Measurements from ENCODE around the gene PRM1. TPM values are rescaled to one million over a fixed set of nuclear protein-coding genes. Genes with fewer than 3 reads are reported as not detected.

Gene PRM1
- total and polyA plus RNA-seq, 2 experiments from 2014 or later: not detected

- Histone ChIP-seq H3K36me3 (replicated peaks; ENCODE audit: insufficient read depth, low read depth) (no peaks in the 10 kb centered on the region), H3K4me1 (ENCODE audit: insufficient read depth) (peaks cover 2% of the 10 kb centered on the region), H3K79me2 (no peaks in the 10 kb centered on the region), H3K9me3 (ENCODE audit: low read depth) (no peaks in the 10 kb centered on the region), H3K4me2 (no peak overlapping the region), H4K20me1 (ENCODE audit: insufficient read depth, poor library complexity, severe bottlenecking) (no peaks in the 10 kb centered on the region), H3K4me3 (no peak overlapping the region), H3K9me2 (replicated peaks; ENCODE audit: insufficient read depth) (no peaks in the 10 kb centered on the region), H3K27ac (no peak overlapping the region), H3K27me3 (no peaks in the 10 kb centered on the region), H2AFZ (no peak overlapping the region)
- WGBS (ENCODE audit: low lambda C conversion rate, missing lambda C conversion rate): 93% methylated on average over 11 of the region's 11 CpGs
- no peak for DNase-seq (ENCODE audit: low spot score)
- TF ChIP-seq CTCF (IDR thresholded peaks at IDR 0.05; ENCODE audit: poor library complexity) (no peak), EZH2phosphoT487 (IDR thresholded peaks at IDR 0.05; ENCODE audit: low read depth, severe bottlenecking, unreplicated experiment) (no peak), EZH2 (IDR thresholded peaks at IDR 0.05; ENCODE audit: borderline replicate concordance) (no peak)
Measured at GRCh38 chr16:11323551-11324336, 42.6 kb upstream of the PRM1 start.

- Histone ChIP-seq H3K9me3 (ENCODE audit: low read depth) (no peaks in the 10 kb centered on the region), H3K79me2 (no peaks in the 10 kb centered on the region), H3K27me3 (no peaks in the 10 kb centered on the region), H3K4me1 (ENCODE audit: insufficient read depth) (no peaks in the 10 kb centered on the region), H3K9me2 (replicated peaks; ENCODE audit: insufficient read depth) (no peaks in the 10 kb centered on the region), H3K4me2 (no peak overlapping the region), H3K36me3 (replicated peaks; ENCODE audit: insufficient read depth, low read depth) (no peaks in the 10 kb centered on the region), H4K20me1 (ENCODE audit: insufficient read depth, poor library complexity, severe bottlenecking) (no peaks in the 10 kb centered on the region), H2AFZ (no peak overlapping the region), H3K27ac (no peak overlapping the region), H3K4me3 (no peak overlapping the region)
- no peak for TF ChIP-seq CTCF (IDR thresholded peaks at IDR 0.05; ENCODE audit: poor library complexity)
- TF ChIP-seq EZH2phosphoT487 (IDR thresholded peaks at IDR 0.05; ENCODE audit: low read depth, severe bottlenecking, unreplicated experiment): no peak
- TF ChIP-seq EZH2 (IDR thresholded peaks at IDR 0.05; ENCODE audit: borderline replicate concordance): no peak
- DNase-seq (ENCODE audit: low spot score): no peak
- WGBS (ENCODE audit: low lambda C conversion rate, missing lambda C conversion rate): 77% methylated on average over 3 of the region's 3 CpGs
Measured at GRCh38 chr16:11322823-11323222, 41.7 kb upstream of the PRM1 start.

- Histone ChIP-seq H3K9me2 (replicated peaks; ENCODE audit: insufficient read depth) (no peaks in the 10 kb centered on the region), H3K4me1 (ENCODE audit: insufficient read depth) (no peaks in the 10 kb centered on the region), H3K36me3 (replicated peaks; ENCODE audit: insufficient read depth, low read depth) (no peaks in the 10 kb centered on the region), H3K27ac (no peak overlapping the region), H3K27me3 (no peaks in the 10 kb centered on the region), H2AFZ (no peak overlapping the region), H3K4me3 (no peak overlapping the region), H4K20me1 (ENCODE audit: insufficient read depth, poor library complexity, severe bottlenecking) (no peaks in the 10 kb centered on the region), H3K9me3 (ENCODE audit: low read depth) (no peaks in the 10 kb centered on the region), H3K4me2 (no peak overlapping the region), H3K79me2 (no peaks in the 10 kb centered on the region)
- no peak for TF ChIP-seq EZH2phosphoT487 (IDR thresholded peaks at IDR 0.05; ENCODE audit: low read depth, severe bottlenecking, unreplicated experiment)
- no peak for TF ChIP-seq CTCF (IDR thresholded peaks at IDR 0.05; ENCODE audit: poor library complexity)
- TF ChIP-seq EZH2 (IDR thresholded peaks at IDR 0.05; ENCODE audit: borderline replicate concordance): no peak
- WGBS (ENCODE audit: low lambda C conversion rate, missing lambda C conversion rate): 53% methylated on average over 5 of the region's 5 CpGs
- no peak for DNase-seq (ENCODE audit: low spot score)
Measured at GRCh38 chr16:11321662-11322061, 40.5 kb upstream of the PRM1 start.

Data from hepatocyte (in vitro differentiated cells).